ENCODE results near the gene DOC2B.
"Not testable (repeated sequence)": the region's sequence is repeated elsewhere in the genome, so short reads cannot be mapped to it uniquely, and the experiment has no call there.

DOC2B gene

DNA sequence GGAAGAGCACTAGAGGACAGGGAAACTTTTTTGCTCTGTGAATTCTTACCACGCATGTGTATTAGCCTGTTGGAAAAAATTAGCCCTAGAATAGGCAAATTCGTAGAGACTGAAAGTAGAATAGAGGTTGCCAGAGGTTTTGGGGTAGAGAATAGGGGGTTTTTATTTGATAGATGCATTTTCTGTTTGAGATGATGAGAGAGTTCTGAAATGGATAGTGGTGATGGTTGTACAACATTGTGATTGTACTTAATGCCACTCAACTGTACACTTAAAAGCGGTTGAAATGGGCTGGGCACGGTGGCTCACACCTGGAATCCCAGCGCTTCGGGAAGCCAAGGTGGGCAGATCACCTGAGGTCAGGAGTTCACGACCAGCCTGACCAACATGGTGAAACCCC is 8.0 kb upstream of the DOC2B start:
- no peak for DNase-seq (ENCODE audit: low read depth)

- DNase-seq (ENCODE audit: low read depth): no peak
These were observed 5.7 kb upstream of the DOC2B start for GRCh38 chr17:187130-187529.

DNA sequence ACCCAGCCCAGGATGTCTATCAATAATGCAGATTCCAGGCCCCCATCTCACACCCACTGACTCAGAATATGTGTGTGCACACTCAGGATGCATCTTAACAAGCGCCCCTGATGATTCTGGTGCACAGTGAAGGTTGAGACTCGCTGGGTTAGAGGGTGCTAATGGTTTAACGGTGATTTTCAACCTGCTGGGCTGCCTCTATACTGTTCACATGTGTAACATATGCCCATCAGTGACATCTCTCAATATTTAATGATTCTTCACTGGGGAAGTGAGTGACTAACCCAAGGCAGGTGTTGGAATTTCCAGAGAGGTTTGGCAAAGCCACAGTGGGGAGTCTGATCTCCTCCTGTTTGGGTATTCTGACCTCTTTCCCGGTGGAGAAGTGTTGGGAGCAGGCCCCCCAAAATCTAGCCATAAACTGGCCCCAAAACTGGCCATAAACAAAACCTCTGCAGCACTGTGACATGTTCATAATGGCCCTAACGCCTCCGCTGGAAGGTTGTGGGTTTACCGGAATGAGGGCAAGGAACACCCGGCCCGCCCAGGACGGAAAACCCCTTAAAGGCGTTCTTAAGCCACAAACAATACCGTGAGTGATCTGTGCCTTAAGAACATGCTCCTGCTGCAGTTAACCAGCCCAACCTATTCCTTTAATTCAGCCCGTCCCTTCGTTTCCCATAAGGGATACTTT is 4.1 kb upstream of the DOC2B start:
- no peak for DNase-seq (ENCODE audit: low read depth)

GRCh38 chr17:183021-183420 is 1.6 kb upstream of the DOC2B start:
- DNase-seq (ENCODE audit: low read depth): no peak

DNA sequence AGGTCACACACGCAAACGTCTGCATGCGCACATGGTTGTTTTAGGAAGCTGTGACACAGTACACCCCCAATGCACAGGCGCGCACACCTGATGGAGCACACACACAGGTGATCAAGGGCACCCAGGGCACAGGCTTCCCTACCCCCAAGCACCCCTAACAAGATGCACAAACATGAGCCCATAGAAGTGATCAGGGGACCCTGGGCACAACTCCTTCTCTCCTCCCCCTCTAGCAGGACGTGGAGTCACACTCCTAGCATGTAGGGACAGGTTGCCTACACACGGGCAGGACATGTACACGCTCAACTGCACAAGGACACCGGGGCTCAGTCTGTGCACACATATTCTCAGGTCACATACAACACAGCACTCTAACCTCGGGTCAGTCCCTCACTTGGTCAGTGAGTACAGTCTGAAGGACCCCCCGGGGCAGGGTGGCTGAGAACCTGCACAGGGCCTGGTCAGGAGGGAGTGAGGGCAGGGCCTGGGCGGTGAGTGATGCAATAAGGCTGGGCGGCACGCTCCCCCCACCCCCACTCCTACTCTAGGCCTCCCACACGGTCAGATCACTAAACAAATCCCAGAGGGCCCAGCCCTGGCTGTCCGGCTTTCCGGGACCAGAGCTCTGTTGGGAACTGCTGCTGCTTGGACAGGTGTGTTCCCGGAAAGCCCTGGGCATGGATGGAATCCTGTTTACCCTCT is 751 bp upstream of the DOC2B start:
- DNase-seq (ENCODE audit: low read depth): no peak

DNA sequence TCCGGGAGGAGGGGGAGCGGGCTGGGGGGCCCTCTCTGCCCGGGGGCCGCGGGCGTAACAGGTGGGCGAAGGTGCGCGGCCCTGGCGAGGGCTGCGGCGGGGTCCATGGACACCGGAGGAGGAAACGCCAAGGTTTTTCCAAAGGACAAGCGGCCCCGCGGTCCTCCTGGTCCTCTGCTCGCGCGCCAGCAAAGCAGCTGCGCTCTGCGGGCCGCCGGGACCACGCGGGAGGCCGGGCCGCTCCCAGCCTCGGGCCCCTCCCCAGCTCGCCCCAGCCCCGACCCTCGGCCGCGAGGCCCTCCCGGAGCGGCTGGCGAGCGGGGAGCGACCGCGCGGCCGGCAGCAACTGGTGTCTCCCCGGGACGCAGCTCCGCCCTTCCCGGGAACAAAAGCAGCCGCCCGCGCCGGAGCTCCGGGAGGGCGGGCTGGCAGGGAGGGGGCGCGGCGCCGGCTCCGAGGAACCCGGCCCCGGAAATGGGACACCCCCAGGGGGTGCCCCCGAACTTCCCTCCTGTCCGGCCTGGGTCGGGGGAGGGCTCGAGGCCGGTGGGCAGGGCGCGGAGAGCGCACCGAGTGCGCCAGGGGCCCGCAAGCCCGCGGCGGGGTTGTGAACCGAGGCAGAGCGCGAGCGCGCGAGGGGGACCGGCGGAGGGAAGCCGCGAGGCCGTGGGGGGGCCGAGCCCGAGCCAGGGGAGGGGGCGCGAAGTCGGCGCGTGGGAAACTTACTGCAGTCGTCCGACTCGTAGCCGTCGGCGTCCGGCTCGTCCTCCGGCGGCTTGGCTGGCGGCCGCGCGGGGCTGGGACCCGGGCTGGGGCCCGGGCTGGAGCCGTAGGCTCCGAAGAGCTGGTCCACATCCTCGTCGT is 837 bp downstream of the DOC2B start:
- no peak for DNase-seq (ENCODE audit: low read depth)

DNA sequence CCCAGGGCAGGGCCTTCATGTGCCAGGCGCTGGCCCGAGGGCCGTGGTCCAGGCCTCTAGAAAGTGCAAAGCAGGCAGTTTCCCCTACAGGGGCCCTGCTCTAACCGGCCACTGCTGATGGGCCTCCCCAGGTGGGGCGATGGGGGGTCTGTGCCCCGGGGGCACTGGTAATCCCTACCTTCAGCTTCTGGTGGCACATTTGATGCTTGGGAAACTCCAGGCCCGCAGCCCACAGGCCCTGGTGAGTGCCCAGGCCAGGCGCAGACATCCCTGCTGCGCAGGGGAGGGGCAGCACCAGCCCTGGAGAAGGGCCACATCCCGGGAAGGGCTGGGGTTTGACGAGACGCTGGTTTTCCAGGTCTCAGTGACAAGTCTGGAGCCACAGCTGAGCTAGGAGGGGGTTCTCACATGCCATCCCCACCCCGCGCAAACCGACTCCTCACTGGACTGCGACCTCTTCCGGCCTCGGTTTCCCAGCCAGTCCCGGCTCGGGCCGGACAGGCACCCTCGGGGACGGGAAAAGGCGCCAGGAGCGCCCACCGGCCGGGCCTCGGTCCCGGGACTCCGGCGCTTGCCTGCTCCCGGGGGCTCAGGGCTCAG is 1.6 kb downstream of the DOC2B start:
- no peak for DNase-seq (ENCODE audit: low read depth)

DNA sequence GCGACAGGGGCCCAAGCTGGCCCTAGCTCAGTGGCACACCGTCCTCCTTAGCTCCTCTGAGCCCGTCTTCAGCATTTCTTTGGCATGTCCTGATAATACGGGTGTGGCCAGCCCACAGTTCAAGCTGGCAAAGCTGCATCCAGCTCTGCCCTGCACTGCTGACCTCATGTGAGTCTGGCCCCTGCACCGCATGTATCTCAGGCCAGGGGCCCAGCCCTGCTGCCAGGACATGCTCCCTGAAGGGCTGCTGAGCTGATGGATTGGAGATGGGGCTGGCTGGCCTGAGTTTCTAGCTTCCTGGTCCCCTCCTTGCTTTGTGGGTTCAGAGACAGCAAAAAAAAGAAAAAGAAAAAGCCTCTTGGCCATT is 2.4 kb downstream of the DOC2B start:
- no peak for DNase-seq (ENCODE audit: low read depth)

GRCh38 chr17:178292-179065 is 3.0 kb downstream of the DOC2B start:
- no peak for DNase-seq (ENCODE audit: low read depth)

DNA sequence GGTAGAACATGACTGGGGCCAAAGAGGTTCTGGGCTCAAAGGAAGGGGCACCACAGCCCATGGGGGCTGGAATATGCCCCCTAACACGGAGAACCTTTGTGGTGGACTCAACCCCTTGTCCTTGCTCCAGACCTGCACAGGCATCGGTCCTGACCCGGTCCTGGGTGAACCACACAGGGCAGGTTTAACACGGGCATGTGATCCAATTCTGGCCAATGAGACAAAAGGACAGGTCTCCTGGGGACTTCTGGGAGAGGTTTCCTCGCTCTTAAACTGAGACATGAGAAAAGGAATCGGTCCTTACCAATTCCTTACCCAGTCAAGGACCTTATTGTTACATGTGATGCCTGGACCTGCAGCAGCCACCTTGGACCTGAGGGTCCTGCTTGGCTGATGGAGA is 3.7 kb downstream of the DOC2B start:
- no peak for DNase-seq (ENCODE audit: low read depth)

- no peak for DNase-seq (ENCODE audit: low read depth)
These were observed 4.3 kb downstream of the DOC2B start for GRCh38 chr17:177155-177554.

DNA sequence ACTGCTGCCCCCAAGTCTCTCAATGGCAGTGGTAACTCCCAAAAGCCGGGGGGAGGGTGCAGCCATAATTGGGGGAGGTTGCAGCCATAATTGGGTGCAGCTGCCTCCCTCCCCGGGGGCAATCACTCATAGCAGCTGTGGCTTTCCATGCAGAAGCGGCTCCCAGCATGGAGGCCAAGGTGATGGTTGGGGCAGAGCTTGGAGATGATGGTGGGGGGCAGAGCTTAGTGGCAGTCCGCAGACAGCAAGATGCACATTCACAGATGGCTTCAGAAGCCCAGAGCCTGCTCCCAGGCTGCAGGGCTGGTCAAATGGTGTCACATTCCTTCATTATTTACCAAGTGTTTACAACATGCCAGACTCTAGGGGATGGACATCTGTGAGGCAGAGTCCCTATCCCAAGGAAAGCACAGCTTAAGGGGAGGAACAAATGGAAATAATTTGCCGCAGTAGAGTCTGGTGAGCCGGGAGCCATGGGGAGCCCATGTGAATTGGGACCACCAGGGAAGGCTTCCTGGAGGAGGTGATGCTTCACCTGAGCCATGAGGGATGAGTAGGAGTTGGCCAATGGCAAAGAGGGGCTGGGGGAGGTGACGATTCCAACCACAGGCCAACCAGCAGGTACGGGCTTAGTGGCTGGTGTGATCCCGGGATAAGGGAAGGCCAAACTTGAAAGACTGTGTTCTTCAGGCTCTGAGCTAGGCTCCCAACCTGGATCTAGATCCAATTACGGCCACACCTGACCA is 8.1 kb downstream of the DOC2B start:
- DNase-seq (ENCODE audit: low read depth): no peak

DNA sequence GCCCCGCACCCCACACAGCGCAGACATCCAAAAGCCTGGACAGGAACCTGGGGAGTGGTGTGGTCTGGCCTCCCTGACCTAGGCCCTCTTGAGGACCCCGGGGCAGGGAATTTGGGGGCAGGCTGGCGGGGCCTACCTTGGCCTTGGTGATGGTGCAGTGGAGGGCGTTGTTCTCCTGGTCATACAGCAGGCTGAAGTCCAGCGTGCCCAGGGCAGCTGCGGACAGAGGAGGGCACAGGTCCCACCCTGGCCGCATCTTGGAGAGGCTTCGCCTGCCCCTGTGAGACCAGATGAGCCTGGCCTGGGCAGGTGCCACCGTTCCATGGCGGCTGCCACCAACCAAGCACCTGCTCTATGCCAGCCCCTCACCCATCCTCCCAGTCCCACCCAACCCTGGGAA is 9.0 kb downstream of the DOC2B start:
- DNase-seq (ENCODE audit: low read depth): no peak

DNA sequence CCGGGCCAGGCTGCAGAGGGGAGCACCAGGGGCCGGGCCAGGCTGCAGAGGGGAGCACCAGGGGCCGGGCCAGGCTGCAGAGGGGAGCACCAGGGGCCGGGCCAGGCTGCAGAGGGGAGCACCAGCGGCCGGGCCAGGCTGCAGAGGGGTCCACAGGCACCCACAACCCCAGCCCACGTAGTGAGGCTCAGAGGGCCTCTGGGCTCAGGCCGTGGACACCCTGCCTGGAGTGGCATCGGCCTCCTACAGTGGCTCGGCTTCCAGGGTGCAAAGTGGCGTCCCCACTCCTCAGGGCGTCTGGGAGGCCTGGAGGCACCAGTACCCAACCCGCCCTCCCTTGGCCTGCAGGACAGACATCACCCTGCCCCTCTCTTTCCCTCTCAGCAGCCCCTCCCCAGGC is 9.6 kb downstream of the DOC2B start:
- DNase-seq (ENCODE audit: low read depth): no peak

GRCh38 chr17:170130-170670 is 11.2 kb downstream of the DOC2B start:
- DNase-seq (ENCODE audit: low read depth): no peak

- not testable (repeated sequence) for DNase-seq (ENCODE audit: low read depth)
These were observed 12.8 kb downstream of the DOC2B start for GRCh38 chr17:168614-169013.

DNA sequence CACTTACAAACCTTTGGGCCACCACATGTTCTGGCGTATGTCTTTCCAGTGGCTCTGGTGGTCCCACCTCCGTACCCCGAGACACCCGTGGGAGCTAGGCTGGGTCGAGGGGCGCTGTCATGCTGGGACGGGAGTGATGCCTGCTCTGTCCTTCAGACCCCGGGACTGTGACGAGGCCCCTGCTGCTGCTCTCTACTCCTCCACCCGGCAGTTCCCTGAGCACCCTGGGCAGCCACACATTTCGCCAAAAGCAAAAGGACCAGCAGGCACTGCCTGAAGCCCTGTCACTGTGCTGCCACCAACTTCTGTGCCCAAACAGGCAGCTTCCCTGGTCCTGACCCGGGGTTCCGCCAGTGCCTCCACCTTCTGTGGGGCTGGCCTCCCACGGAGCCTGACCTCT is 15.5 kb downstream of the DOC2B start:
- DNase-seq (ENCODE audit: low read depth): no peak

- DNase-seq (ENCODE audit: low read depth): no peak
These were observed 16.9 kb downstream of the DOC2B start for GRCh38 chr17:164303-165235.

DNA sequence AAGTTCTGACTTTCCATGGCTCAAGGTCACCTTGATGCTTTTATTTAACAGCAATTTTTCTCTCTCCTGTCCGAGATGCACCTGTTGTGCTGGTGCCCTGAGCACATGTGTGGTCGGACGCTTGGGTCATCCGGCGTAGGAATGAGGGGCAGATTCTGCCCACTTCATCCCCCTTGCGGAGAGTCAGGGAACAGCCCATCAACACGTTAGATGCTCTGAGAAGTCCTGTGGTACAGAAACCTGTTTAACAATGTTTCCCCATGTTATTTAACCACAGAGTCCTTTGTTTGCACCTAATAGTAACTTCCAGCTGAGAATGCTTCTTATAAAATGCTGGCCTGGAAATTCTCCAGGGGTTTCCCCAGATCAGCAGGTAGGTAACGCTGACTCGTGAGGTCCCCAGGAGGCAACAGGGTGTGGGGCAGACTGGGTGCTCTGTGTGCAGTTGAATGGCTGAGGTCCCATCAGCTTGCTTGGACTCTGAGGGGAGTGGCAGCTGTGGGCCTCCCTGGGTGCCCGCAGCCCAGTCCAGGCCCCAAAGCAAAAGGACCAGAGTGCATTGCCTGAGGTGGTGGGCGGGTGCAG is 17.8 kb downstream of the DOC2B start:
- DNase-seq (ENCODE audit: low read depth): no peak

Measured in GM04503 (cell line).